Testis (tissue), 3 donors: ENCODE measurements around the gene ADAMTS12. TPM values are rescaled to one million over a fixed set of nuclear protein-coding genes. Genes with fewer than 3 reads are reported as not detected.

Source experiments
- DNase-seq: peaks from one replicate; pipeline ENCODE4 v3.0.0-alpha.2; 2019
- H3K27ac ChIP-seq, 2 donors: fragments of 200-600 bp; sonication (generic); one replicate each; pipeline ENCODE4 v1.5.1; 2019
- H3K27me3 ChIP-seq: fragments of 200-600 bp; sonication (generic); one replicate; pipeline ENCODE4 v1.5.1; 2019
- H3K36me3 ChIP-seq: fragments of 200-600 bp; sonication (generic); one replicate; pipeline ENCODE4 v1.5.1; 2017; ENCODE audit warnings: low read depth; ENCODE audit errors: missing control alignments
- H3K4me1 ChIP-seq: fragments of 200-600 bp; sonication (generic); one replicate; pipeline ENCODE4 v1.5.1; 2019
- H3K4me3 ChIP-seq, 2 donors: fragments of 200-600 bp; sonication (generic); one replicate each; pipeline ENCODE4 v1.5.1; 2017 to 2019
- H3K9me3 ChIP-seq: fragments of 200-600 bp; sonication (generic); one replicate; pipeline ENCODE4 v1.5.1; 2017
- CTCF ChIP-seq, 3 experiments: fragments of 450-650 bp in 2 of 3; fragments of 200-600 bp in 1 of 3; sonication (generic) in 1 of 3; IDR thresholded peaks; one replicate each; pipeline ENCODE4 v1.5.1; 2016 to 2019; ENCODE audit warnings: antibody characterized with exemption in 3 of 3, mild to moderate bottlenecking in 2 of 3, moderate library complexity in 1 of 3
- POLR2A ChIP-seq: fragments of 450-650 bp; IDR thresholded peaks from one replicate; pipeline ENCODE4 v1.6.1; 2017; ENCODE audit warnings: antibody characterized with exemption, mild to moderate bottlenecking, moderate library complexity
- WGBS, 2 donors: methylation state at CpG; one replicate each; pipeline ENCODE4 v1.1.5; 2018; 5-methylcytosine and 5-hydroxymethylcytosine counted together
- intact Hi-C: fragments of 100-400 bp; cut with DNase I; formaldehyde crosslinking; loops from one replicate; pipeline ENCODE4 v1.15.1; 2023; ENCODE audit warnings: low total_unique reads
- polyA plus RNA-seq: library from polyadenylated mRNA; stranded (reverse); fragments of 350-450 nt; fragmentation: Illumina TruSeq; extraction: RNeasy Lipid Tissue Mini Kit (QIAGEN cat#74804); gene quantifications from one replicate; pipeline ENCODE4 v1.2.3, GENCODE V29; 2014; ENCODE audit warnings: low read depth, low replicate concordance; ENCODE audit not compliant: insufficient read depth
- total RNA-seq, 2 donors: library from RNA; depleted of rRNA; stranded (reverse); fragments of >200 nt; gene quantifications; one replicate each; pipeline ENCODE4 v1.2.3, GENCODE V29; 2016

ADAMTS12 gene
- total and polyA plus RNA-seq, 3 donors from 2014 or later: 4.9 to 9.3 (median 7.5) TPM

GRCh38 chr5:33649549-33650482 is 242.0 kb downstream of the ADAMTS12 start:
- Histone ChIP-seq H3K27me3 (no peaks in the 10 kb centered on the region), H3K4me3 (no peak overlapping the region), H3K4me1 (no peaks in the 10 kb centered on the region), H3K9me3 (no peaks in the 10 kb centered on the region), H3K36me3 (no peaks in the 10 kb centered on the region), H3K27ac (no peak overlapping the region)
- WGBS, 2 donors: 86% methylated on average over 10 of the region's 10 CpGs
- no peak for DNase-seq
- intact Hi-C loops: no loop called here
- no peak for TF ChIP-seq CTCF (IDR thresholded peaks at IDR 0.05)

DNA sequence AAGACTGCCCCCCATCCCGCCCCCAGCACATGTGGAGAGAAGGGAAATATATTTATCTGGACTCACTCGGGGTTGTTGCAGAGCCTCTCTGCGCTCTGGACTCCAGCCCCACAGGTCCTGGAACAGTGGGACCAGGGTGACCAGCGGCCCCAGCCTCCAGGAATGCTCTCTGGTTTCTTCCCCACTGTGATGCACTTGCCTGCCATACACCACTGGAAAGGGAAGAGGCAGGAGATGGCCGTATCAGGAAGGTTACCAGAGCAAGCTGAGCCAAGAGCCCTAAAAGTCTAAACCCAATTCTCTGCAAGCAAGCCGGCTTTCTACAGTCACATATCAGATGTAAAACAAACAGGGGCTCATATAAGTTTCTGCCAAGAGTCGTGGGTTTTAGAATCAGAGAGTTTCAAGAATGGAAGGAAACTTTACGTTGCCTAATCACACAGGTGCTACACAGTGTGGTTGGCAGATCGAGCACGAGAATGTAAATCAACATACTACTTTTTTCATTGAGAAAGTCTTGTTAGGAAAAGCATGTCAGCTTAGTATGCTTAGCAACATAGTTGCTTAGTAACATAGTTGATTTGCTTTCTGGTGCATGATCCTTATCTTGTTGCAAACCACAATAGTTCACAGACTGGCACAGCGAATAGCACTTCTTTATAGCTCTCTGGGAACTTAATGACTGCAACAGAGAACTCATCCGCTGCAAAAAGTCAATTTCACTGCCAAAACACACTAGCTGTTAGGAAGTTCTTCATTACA is 249.9 kb downstream of the ADAMTS12 start:
- Histone ChIP-seq H3K4me3 (no peak overlapping the region), H3K27ac (no peak overlapping the region), H3K27me3 (no peaks in the 10 kb centered on the region), H3K4me1 (no peaks in the 10 kb centered on the region), H3K36me3 (no peaks in the 10 kb centered on the region), H3K9me3 (no peaks in the 10 kb centered on the region)
- intact Hi-C loops: no loop called here
- DNase-seq: no peak
- WGBS, 2 donors: 74 to 77% methylated on average over 12 of the region's 12 CpGs
- TF ChIP-seq CTCF (IDR thresholded peaks at IDR 0.05) (no peak), POLR2A (no peak)

- Histone ChIP-seq H3K27me3 (no peaks in the 10 kb centered on the region), H3K27ac (no peak overlapping the region), H3K4me3 (no peak overlapping the region), H3K9me3 (no peaks in the 10 kb centered on the region), H3K36me3 (no peaks in the 10 kb centered on the region), H3K4me1 (no peaks in the 10 kb centered on the region)
- DNase-seq: no peak
- no peak for TF ChIP-seq POLR2A
- no peak for TF ChIP-seq CTCF (IDR thresholded peaks at IDR 0.05)
- intact Hi-C loops: no loop called here
- 74 to 83% methylated on average over 7 of the region's 7 CpGs for WGBS, 2 donors
Measured at GRCh38 chr5:33639474-33639873, 252.3 kb downstream of the ADAMTS12 start.

GRCh38 chr5:33637011-33637410 is 254.8 kb downstream of the ADAMTS12 start:
- no peaks in the 10 kb centered on the region for H3K27me3 ChIP-seq
- no peak overlapping the region for H3K4me3 ChIP-seq
- TF ChIP-seq POLR2A (no peak), CTCF (IDR thresholded peaks at IDR 0.05) (no peak)
- 38 to 81% methylated on average over 3 of the region's 3 CpGs for WGBS, 2 donors
- DNase-seq: no peak
- no peaks in the 10 kb centered on the region for H3K9me3 ChIP-seq
- no peaks in the 10 kb centered on the region for H3K36me3 ChIP-seq
- no peaks in the 10 kb centered on the region for H3K4me1 ChIP-seq
- intact Hi-C loops: no loop called here
- no peak overlapping the region for H3K27ac ChIP-seq
